Brain pericyte (primary cell): Measurements from ENCODE around the gene KCNQ2.

ENCODE experiments used
- DNase-seq: peaks from one replicate; pipeline ENCODE4 v3.0.0-alpha.2; 2012; ENCODE audit warnings: low read depth, low spot score

KCNQ2 gene

GRCh38 chr20:63471002-63471716 lies 1.3 kb downstream of the KCNQ2 start:
- DNase-seq, result no peak

DNA sequence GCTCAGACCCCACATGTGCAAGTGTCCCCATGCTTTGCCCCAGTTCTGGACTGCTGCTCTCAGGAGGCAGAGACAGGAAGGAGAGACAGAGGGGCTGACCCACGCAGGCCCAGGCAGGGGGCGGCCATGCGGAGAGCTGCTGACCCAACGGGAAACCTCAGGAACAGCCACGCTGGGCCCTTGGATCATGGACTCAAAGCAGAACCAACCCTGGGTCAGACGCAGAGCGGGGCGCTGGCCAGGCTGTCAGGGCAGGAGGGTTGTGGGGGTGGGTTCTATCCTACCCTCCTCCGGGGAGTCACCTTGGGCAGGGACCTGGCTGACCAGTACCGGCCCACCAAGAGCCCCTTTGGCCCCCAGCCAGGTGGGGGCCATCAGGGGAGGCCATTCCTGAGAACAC lies 2.0 kb downstream of the KCNQ2 start:
- DNase-seq, result no peak

DNA sequence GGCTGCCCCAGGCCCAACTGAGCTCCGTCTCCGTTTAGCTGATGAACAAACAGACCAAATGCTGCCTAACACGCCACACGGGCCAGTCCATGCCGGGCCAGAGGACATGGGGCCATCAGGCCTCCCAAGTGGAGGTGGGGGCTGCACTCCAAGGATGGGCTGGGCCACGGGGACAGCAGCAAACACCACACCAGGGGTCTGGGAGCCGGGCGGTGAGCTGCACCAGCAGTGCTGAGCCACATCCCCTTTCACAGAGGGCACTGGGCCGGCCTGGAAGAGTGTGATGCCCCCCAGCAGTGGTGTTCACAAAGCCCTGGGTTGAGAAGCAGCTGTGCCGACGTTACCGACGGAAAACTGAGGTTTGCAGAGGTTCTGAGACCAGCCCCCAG lies 2.7 kb downstream of the KCNQ2 start:
- DNase-seq, result no peak

DNA sequence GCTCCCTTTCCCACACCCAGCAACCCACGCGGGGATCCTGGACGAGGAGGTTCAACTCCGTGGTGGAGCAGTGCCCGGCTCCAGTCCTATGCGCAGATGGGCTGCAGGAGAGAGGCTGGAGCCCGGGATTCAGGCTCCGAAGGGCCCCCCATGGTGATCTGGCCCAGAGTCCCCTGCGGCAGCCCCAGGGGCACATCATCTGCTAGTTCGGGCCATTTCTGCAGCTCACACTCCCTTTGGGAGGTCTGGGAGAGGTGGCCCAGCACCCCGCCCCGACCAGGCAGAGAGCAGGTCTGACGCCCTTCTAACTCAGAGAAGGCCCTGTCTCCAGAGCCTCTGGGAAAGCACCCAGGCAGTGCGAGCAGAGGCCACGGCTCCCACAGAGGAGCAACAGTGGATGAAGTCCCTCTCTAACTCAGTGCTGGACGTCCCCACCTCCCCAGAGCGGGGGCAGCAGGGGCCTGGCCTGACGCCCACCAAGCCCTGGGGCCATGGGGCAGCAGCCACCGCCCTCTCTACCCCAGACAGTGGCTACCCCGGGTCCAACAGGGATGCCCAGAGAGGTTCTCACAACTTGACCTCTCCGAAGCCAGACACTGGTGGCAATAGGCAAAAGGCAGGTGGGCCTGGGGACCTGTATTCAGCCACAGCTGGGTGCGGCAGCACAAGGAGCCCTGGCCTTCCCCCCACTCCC lies 3.3 kb downstream of the KCNQ2 start:
- DNase-seq, result no peak

DNA sequence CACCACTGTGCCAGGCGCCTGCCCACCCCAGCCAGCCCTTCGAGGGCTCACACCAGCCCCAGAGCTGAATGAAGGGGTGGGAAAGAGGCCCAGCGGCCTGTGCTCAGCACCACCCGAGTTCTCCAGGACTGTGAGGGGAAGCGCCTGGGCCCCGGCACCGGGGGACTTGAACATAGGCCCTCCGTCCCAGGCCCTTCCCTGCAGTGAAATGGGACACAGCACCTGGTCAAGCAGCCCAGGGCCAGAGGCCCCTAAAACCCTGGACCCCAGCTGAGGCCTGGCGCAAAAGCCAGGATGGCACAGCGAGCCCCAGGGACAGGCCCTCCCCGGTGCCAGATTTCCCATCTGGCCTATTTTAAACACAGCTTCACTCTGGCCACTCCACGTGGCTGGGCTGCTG lies 4.0 kb downstream of the KCNQ2 start:
- no peak for DNase-seq

DNA sequence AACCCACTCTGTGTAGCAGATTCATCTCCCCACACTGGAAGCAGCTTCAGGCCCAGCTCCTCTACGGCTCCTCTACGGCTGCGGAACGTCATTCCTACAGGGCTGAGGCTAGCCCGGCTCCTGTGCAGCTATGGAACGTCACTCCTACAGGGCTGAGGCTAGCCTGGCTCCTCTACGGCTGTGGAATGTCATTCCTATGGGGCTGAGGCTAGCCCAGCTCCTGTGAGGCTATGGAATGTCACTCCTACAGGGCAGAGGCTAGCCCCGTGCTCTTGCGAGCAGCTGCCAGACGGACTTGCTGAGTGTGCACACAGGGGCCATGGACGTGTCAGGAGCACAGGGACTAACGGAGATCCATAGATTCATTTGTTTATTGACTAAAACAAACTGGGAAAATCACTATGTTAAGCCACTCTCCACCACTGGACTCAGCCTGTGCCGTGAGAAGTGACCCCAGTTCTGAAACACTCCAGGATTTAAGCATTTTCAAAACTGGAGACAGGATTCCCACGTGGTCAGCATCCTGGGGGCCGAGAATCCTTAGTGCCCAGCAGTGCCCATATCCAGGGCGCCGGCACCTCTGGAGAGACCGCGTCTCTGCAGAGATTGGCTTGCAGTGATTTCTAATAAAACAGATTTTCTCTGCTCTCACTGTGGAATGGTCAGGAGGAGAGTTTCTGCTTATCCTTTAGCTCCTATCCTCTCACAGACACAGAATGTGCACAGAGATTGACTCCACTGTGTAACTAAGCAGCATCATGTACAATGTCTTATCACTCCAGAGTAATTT lies 5.0 kb downstream of the KCNQ2 start:
- DNase-seq, result no peak

GRCh38 chr20:63466861-63467260 lies 5.6 kb downstream of the KCNQ2 start:
- DNase-seq, result no peak

DNA sequence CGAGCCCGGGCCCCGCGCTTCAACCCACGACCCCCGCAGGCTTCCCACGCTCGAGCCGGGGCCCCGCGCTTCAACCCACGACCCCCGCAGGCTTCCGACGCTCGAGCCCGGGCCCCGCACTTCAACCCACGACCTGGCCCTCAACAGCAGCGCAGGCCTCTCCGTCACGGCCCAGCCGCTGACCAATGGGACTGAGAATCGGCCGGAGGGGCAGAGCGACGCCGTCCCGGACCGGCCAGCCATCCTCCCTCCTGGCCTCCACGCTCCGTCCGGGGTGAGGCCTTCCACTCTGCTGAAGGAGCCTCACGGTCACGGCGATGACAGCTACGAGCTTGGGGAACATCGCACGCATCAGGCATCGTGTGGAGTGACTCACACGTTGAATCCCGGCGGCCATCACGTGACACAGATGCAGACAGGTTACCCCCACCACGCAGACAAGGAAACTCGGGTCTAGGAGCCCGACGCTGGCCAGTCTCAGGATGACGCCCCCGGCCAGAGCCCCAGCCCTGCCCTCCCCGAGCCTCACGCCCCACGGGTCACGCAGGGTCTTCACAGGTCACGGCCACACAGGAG lies 6.1 kb downstream of the KCNQ2 start:
- no peak for DNase-seq

DNA sequence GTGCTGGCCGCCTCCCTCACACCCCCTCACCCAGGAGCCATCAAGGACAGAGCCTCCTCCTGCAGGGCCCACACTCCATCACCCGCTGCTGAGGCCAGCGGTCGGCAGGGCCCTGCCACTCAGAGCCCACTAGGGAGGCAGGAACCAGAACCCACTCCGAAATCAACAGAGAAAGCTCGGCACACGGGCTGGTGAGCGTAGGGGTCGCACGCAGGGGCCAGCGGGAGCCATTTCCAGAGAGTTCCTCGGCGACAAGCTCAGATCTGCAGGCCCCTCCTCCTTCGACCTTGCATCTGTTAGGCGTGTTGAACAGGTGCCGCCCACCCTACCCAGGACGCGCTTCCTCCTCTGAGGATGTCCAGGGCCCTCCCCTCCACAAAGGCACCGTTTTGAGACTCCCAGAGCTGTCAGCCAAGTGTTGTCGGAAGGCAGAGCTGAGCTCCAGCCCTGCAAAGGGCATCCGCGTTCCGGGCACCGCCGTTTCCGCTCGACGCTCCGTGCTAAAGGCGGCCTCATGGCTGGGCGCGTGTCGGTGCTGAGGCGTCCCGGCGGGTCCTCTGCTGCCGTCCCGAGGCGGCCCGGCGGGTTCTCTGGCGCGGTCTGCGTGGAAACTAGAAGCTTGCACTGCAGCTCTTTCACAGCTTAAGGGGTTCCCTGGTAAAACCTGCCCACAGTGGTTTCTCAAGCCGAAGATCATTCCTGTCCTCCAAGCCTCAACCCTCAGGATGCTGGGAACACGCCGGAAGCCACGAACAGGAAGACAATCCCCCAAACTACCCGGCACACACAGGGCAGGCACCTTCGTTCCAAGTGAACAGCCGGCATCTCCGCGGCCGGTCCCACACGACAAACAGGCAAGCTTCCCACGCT lies 6.8 kb downstream of the KCNQ2 start:
- no peak for DNase-seq

DNA sequence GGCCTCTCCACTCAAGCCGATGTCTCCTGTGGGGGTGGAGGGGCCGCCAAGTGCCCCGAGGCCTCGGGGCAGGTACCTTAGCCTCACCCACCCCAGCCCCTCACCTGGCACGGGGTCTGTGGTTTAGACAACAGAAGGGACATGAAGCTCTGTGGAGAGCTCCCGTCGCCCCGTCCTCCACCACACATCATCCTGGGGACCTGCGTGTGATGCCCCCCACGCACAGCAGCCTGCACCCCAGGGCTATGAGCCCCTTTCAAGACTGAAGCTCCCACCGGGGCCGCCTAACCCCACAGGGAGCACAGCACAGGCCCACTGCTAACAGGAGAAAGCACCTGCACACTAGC lies 8.2 kb downstream of the KCNQ2 start:
- no peak for DNase-seq

DNA sequence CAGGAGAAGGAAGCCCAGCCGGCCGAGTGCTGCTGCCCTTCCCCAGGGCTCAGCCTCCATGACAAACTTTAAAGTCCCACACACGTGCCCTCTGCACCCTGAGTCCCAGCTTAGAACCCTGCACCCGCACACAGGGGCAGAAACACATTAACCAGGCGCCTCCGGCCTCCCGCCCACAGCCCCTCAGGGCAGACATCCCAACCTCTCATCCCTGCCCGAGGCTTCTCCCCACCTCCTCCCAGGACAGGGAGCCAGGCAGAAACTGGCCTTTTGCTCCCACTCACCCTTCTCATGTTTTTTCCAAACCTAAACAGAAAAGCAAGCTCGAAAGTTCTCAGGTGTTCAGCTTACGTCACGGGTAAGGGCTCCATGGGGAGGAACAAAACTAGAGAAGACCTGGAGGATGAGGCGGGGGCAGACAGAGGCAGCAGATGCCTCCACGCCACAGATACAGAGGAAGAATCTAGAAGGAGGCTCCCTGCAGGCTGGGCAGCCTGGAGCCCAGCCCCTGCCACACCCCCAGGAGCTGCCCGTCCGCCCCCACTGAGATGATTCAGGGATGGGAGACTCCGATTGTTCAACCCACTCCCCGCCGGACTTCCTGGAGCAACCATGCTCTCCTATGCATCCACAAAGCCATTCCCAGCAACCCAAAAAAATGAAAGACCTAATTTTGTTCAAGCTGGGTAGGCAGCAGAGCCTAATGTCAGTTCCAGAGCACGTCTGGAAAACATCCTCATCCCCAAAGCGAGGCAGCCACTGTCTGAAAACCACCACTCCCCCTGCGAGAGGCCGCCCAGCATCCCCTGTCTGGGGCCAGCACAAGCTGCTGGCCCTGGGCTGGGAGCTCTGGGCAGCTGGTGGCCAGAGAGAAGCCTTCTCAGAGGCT lies 8.8 kb downstream of the KCNQ2 start:
- DNase-seq, result no peak

DNA sequence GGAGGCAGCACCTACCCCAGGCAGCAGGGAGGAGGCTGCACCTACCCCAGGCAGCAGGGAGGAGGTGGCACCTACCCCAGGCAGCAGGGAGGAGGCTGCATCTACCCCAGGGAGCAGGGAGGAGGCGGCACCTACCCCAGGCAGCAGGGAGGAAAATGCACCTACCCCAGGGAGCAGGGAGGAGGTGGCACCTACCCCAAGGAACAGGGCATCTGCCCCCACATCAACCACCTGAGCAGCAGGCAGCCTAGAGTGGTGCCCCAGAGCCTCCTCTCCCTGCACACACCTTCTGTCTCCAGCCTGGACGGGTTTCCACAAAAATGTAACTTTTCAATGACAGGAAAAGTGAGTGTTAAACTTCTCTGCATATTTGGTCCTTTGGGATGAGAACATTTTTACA lies 10.2 kb downstream of the KCNQ2 start:
- no peak for DNase-seq

- no peak for DNase-seq
Observed at GRCh38 chr20:63461104-63461763, 11.2 kb downstream of the KCNQ2 start.

- no peak for DNase-seq
Observed at GRCh38 chr20:63459070-63459380, 13.4 kb downstream of the KCNQ2 start.

- DNase-seq, result no peak
Observed at GRCh38 chr20:63458170-63459069, 14.0 kb downstream of the KCNQ2 start.

DNA sequence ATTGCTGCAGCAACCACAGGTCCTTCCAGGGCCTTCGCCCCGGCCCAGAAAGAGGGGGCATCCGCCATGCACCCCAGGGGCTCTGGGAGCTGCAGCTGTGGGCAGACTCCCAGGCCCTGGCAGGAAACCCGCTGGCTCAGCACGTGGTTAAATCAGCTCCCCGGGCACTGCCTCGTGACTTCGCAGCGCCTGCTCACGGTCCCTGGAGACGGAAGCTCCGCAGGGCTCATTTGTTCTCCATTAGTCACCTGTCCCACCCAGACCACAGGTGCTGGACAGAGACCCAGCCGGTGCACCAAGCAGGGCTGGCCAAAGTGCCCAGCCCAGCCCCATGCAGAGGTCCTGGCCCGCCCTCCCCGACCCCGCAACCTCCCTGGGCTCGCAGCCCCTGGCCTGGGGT lies 14.7 kb downstream of the KCNQ2 start:
- DNase-seq, result no peak

DNA sequence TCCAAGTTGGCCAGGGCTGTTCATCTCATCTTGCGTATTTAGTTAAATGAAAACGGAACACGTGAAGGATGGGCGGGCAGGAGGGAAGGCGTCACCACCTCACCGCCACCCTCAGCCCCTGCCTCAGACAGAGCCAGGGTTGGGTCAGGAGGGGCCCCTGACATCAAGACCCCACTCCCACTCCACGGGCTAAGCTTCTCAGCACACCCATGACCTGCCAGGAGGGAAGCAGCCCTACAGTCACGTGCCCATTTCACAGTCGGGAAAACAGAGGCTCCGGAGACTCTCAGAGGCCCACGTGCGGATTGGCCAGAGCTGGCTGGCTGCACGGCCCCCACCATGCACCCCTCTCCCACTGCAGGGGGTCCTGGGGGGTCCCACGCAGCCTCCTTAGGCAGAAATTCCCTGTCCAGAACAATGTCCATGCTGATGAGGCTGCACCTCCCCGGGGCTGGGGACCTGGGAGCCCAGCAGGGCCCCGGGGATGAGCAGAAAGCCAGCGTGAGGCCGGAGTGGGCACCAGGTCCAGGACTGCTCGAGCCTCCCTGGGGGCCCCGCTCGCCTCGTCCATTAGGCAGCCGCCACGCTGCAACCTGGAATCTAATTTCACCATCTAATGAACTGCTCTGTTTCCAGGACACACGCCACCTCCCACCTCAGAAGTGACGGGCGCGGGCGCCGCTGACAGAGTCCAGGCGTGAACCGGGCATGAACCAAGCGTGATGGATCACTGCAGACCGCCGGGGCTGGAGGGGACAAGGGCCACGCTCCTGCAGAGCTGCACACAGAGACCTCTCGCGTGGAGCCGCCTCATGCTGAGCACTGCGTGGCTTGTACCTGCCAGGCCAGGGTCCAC lies 15.8 kb downstream of the KCNQ2 start:
- DNase-seq, result no peak

- no peak for DNase-seq
Observed at GRCh38 chr20:63455568-63455859, 16.9 kb downstream of the KCNQ2 start.
